M059J (cell line): Measurements from ENCODE around the gene EML4. TPM values are rescaled to one million over a fixed set of nuclear protein-coding genes. Genes with fewer than 3 reads are reported as not detected.

ENCODE experiments used
- DNase-seq: peaks from one replicate; pipeline ENCODE4 v3.0.0-alpha.2; 2012; ENCODE audit warnings: low read depth
- total RNA-seq: library from RNA; depleted of rRNA; stranded (reverse); fragments of >200 nt; shearing (Covaris generic); gene quantifications from 2 replicates; pipeline ENCODE4 v1.2.3, GENCODE V29; 2014

Gene EML4
- total RNA-seq, 1 experiment from 2014 or later: 36.7 TPM

DNA sequence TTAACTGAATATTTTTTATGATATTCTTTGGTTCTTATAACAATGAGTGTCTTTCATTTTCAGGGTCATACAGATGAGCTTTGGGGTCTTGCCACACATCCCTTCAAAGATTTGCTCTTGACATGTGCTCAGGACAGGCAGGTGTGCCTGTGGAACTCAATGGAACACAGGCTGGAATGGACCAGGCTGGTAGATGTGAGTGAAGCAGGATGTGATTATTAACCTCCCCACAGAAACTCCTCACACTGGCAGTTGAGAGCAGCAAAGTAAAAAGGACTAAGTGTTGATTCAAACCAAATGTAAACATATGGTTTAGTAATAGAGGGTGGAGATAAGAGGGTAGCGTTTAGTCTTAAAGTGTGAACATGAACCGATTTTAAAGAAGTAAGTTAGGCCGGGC lies 134.1 kb downstream of the EML4 start:
- DNase-seq: no peak

DNA sequence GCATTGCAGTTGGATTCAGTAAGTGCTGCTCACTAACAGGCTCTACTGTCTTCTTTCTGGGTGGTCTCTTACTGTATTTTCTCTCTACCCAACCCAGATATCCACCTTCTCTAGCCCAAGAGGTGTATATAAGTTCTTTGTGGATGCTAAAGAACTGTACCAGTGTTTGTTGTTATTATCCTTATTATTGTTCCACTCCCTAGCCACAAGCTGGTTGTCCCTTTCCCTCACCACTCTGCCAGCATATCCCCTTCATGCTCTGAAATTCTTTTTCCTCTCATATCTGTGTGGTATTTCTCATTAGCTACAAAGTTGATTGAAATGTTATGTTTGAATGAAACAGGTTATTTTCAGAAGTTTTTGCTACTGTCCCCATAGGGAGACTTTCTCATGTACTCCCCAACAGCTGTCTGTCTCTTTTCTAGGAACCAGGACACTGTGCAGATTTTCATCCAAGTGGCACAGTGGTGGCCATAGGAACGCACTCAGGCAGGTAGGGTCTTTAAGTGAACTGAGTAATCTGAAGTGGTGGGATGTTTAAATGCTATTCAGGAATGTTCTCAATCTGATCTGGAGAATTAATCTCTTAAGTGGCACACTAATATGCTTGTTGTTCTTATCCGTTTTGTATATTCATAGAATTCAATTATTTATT lies 135.0 kb downstream of the EML4 start:
- no peak for DNase-seq

DNA sequence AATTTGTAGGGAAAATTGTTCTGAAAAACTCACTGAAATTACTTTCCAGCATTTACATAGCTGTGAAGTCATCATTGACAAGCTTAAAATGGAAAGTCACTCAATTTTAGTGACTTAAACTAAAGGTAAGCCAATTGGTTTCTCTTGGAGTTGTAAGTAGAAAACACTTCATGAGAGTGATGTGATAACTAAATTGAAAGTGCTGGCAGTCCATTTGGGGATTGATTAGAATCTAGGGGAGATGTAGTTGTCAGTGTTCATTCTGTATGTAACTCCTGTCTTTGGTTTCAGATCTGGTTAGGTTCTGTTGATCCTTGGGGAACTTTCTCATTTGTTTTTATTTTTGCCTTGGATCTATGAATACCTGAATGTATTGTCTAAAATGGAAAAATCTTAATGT lies 138.0 kb downstream of the EML4 start:
- DNase-seq: no peak

DNA sequence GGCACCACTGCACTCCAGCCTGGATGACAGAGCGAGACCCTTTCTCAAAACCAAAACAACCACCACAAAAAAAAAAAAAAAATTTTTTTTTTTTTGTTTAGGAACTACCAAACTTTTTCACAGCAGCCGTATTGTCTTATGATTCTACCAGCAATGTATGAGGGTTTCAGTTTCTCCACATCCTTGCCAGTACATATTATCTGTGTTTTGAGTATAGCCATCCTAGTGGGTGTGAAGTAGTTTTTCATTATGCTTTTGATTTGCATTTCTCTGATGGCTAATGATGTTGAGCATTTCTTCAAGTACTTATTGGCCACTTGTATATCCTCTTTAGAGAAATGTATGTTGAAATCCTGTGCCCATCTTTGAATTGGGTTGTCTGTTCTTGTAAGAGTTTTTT lies 140.2 kb downstream of the EML4 start:
- DNase-seq: no peak

DNA sequence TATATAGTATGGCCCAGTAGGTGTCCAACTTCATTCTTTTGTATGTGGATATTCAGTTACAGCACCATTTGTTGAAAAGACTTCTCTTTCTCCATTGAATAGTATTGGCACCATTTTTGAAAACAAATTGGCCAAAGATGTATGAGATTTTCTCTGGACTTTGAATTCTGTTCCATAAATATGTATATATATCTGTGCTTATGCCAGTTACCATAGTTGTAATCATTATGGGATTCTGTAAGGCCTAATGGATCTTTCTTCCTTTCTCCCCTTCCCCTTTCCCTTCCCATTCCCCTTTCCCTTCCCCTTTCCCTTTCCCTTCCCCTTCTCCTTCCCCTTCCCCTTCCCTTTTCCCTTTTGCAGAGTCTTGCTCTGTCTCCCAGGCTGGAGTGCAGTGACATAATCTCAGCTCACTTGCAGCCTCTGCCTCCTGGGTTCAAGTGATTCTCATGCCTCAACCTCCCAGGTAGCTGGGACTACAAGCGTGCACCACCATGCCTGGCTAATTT lies 140.9 kb downstream of the EML4 start:
- DNase-seq: no peak

DNA sequence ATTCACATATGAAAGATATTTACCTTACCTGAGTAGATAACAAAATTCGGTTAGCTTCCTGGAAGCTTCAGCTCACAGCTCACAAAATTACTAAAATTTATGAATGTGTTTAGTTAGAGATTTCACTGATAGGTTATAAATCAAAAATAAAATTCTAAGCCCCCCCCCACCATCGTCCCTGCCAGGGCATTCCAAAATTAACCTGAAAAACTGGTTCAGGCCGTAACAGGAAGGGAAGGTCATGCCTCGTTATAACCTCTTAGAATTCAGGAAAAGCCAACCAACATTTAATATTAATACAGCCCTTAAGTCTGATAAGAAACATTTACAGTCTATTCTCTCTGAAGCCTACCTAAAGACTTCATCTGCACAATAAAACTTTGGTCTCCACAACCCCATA lies 143.0 kb downstream of the EML4 start:
- DNase-seq: no peak

DNA sequence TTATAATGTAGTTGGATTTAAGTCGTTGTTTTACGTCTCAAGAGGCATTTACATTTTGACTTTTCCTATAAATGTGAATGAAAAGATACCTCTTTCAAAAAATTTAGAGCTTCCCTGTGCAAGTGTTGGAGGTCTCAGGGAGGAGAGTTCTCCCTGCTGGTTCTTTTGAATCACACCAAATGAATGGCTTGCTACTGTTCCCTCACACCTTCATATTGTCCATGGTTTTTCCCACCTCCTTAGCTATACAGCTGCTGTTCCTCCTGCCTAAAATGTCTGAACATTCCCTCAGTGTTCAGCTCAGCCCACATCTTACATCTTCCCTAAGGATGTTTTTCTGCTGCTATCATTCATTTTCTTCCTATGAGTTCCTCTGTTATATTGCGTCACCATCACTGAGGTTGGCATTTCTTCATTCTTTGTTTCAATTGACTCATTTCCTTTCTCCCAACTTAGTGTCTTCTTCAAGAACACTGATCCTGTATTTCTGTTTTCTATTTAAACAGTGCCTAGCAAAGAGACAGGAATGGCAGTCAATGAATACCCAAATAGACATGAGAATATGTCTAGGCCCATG lies 145.8 kb downstream of the EML4 start:
- peak; percentile 78 for DNase-seq

DNA sequence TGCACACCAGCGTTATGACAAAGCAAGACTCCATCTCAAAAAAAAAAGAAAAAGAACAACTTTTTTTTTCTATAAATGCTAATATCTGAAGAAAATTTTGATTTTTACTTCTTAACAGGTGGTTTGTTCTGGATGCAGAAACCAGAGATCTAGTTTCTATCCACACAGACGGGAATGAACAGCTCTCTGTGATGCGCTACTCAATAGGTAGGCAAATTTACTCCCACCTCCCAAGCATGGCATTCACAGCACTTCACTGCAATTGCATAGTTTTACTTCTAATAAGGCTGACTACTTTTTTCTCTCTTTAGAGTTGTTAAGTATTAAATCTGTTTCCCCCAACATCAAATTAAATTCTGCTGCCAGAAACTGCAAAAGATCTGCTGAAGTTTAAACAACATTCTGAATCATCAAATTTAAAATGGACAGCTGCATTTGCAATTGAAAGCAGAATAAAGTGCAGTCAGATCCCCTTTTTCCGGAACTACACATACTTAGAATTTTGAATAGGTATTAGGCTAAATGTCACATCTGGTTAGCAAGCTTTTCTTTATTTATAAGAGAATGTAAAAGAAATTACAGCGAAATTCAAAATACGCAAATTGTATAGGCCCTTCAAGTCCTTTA lies 146.8 kb downstream of the EML4 start:
- no peak for DNase-seq

DNA sequence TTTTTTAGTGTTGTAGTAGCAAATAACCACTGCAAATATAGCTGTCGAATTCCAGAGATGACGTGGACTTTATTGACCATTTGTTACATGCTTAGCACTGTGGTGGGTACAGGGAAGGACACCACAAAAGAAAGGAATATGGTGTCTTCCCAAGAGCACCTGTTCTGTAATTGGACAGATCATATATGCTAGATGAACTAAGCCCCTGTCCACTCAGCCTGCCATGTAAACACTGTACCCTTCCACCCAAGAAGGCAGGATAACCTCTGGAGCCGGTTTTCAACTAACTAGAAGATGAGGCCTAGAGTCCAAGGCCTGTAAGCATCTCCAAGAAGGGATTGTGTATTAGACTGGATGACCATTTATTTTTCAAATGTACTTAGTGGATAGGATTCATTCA lies 147.8 kb downstream of the EML4 start:
- no peak for DNase-seq

DNA sequence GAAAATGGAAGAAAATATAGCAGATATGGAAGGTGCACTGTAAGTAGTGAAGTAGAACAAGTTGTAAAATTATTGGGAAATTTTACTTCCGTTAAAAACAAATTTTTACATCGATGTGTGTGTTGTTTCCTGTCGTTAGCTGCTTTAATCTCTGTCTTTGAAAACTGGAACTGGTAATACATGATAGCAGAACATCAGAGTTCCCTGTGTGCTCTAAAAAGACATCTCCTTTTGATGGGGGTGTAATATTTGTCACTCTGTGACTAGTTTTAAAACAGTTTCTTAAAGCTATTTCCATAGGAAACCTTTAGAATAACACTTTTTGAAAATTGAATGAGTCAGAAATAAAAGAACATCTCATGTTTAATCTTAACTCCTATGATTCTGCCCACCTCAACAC lies 148.3 kb downstream of the EML4 start:
- no peak for DNase-seq

DNA sequence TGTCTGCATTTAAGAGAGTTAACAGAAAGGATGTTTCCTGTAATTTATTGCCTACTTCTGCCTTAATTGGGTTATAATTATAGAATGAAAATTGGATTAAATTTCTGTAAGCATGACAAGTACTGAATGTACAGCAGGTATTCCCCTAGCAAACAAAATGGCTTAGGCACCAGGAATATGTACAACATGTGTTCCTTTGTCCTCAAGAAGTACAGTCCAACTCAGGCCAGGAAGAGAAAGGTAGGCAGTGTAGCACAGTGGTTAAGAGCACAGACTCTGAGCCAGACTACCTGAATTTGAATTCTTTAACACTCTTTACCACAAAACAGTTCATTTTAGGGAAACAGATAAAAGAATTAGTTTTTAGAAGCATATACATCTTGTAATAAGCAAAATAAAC lies 148.8 kb downstream of the EML4 start:
- DNase-seq: no peak

DNA sequence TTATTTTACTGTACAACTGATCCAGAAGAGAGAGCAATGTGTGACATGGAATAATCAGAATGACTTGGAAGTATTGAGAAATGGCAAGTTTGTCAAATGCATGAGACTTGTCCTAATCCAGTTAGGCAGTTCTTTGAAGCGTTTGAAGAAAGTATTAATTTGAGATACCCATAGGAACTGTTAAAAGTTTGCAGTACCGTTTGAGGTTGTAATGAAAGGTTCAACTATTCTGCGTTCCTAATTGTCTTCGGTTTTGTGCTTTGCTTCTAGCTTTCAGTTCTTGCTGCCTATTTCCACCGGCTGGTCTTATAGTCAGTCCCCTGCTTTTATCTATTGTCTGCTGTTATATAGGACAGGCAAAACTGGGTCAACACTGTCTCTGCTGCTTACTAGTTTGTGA lies 150.1 kb downstream of the EML4 start:
- no peak for DNase-seq

DNA sequence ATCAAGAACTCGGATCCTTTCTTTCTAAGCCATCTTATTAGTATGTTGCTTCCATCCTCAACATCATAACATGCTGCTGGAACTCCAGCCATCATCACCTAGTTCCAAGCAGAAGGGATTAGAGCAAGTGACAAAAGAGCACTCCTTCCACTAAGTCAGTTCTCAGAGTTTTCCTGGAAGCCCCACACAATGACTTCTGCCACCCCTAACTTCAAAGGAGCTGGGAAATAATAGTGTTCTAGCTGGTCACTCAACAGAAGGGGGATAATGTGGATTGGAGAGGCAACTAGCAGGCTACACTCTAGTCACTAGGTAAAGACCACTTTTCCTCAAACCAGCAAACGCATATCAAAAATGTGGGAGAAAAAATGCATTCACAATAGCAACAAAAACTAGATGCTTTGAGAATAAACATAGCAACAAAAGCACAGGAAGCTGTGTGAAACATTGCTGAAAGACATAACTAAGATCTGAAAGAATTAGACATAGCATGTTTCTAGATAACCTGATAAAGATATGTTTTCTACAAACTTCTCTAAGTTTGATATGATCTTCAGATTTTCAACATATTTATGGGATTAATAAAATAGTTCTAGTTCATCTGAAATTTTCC lies 152.4 kb downstream of the EML4 start:
- DNase-seq: no peak

DNA sequence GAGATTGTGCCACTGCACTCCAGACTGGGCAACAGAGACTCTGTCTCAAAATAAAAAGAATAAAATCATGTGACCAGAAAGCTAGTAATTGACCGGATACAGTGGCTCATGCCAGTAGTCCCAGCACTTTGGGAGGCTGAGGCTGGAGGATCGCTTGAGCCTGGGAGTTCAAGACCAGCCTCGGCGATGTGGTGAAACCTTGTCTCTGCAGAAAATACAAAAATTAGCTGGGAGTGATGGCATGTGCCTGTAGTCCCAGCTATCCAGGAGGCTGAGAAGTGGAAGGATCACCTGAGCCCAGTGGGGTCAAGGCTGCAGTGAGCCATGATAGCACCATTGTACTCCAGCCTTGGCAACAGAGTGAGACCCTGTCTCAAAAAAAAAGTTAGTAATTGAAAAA lies 155.1 kb downstream of the EML4 start:
- no peak for DNase-seq

DNA sequence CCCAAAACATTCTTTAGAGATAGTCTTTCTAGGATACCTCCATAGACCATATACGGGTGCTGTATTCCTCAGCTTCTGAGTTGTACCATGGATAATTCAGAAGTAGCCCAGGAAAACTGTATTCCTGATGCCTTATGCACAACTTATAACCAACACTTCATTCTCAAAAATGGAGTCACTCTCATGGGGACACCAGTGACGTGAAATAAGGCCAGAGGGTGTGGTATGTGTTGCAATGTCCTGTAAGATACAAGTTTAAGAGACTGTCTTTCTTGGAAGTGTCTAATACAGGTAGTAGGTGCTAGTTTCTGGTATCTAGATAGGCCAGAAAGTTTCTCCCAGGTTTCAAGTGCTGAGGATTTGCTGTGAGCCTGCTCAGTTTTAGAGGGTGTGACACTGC lies 155.8 kb downstream of the EML4 start:
- no peak for DNase-seq

DNA sequence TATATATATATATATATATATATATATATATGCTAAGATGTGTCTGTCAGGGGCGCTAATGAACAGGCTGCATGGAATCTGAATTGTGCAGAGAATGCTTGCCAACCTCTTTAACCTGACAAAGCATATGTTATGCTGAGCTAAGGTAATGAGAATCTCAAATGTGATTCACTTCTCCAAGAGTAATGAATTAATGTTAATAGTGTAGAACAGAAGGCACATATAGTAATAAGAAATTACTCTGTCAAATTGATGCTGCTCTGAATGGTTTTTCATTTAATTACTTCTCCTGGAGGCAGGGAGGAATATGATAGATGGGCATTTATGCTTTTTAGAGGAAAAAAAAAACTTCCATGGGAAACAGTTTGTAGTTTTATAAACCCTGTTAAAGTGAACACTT lies 156.5 kb downstream of the EML4 start:
- no peak for DNase-seq

DNA sequence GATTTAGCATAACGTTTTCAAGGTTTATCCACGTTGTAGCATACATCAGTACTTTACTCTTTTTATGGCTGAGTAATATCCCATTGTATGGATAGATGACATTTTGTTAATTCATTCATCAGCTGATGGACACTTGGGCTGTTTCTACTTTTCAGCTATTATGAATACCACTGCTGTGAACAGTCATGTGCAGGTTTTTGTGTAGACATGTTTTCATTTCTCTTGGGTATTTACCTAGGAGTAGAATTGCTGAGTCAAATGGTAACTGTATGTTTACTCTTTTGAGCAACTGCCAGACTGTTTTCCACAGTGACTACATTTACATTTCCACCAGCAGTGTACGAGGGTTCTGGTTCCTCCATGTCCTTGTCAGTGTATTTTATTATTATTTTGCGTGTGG lies 158.0 kb downstream of the EML4 start:
- DNase-seq: no peak

DNA sequence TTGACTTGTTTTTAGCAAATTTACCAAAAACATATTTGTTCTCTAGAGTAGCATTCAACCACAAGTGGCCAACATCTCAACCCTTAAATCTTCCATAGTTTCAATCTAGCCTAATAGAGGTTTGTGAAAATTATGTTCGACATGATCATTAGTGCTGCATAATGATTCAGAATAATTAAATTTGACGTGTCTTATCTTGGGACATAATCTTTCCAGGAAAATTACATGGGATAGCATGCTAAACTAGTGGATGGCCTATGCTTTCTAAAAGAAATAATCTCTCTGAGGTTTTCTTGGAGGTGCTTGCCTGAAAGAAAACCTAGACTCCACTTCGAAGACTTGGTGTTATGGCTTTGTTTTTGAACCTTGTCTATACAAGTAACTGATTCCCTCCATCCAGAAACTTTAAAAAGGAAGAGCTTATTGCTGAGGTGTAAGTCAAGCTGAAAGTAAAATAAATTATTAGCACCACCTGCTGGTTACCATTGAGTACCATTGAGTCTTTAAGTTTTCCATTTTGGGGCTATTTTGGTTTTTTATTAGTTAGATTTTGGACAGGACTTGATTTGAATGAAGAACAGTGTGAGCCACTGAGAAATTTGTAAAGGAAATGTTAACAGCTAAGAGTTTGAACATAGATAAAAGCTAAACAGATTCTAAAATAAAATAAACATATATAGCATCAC lies 159.1 kb downstream of the EML4 start:
- DNase-seq: peak; percentile 25

DNA sequence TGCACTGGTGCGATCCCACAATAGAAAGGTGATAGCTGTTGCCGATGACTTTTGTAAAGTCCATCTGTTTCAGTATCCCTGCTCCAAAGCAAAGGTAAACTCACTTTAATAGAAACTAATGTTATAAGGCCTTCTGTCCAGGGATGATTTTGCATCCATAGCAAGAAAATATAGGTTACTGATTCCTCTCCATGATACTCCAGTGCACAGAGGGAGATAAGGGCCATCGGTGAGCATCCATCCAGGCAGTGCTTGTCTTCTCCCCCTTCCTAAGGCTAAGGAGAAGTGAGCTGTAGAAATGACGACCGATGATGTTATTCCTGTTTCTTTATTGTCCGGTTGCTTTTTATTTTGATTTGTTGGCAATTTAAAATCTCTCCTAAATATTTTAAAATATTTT lies 159.8 kb downstream of the EML4 start:
- DNase-seq: no peak

DNA sequence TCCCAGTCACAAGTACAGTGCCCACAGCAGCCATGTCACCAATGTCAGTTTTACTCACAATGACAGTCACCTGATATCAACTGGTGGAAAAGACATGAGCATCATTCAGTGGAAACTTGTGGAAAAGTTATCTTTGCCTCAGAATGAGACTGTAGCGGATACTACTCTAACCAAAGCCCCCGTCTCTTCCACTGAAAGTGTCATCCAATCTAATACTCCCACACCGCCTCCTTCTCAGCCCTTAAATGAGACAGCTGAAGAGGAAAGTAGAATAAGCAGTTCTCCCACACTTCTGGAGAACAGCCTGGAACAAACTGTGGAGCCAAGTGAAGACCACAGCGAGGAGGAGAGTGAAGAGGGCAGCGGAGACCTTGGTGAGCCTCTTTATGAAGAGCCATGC lies 160.6 kb downstream of the EML4 start:
- DNase-seq: no peak

DNA sequence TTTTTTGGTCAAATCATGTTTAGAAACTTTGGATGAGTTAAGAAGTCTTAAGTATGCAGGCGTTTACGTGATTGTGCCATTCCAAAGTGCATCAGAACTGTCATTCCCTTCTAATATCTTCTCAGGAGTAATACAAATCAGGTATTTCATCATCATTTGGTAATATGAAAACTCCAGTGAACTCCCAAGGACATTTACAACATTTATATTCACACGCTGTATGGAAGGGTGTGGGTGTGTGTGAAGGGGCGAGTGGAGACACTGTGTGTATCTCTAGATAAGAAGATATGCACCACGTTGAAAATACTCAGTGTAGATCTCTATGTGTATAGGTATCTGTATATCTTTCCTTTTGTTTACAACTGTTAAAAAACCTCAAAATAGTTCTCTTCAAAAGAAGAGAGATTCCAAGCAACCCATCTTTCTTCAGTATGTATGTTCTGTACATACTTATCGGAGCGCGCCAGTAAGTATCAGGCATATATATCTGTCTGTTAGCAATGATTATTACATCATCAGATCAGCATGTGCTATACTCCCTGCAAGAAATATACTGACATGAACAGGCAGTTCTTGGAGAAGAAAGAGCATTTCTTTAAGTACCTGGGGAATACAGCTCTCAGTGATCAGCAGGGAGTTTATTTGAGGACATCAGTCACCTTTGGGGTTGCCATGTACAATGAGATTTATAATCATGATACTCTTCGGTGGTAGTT lies 162.6 kb downstream of the EML4 start:
- no peak for DNase-seq

DNA sequence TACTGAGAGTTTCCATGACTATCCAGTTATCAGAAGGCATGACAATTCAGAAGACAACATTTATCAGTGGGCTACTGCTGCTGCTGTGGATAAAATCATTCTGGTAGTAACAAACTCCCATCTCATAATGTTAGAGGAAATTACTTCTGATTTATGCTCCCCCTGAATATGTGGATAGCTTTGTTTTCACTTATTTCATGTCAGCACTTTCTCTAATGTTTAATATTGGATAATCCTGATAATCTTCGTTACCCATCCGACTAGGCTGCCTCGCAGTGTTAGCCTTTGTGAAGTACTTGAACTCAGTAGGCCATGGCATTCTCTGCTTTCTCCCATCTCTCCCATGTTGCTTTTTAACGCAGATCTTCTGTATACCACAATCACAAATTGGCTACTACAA lies 163.4 kb downstream of the EML4 start:
- no peak for DNase-seq
